NCI-H1436 treated with DMSO at 0.1 percent for 48 hours (cell line): ENCODE data around the gene ESR2.
"Not testable (repeated sequence)": the region's sequence is repeated elsewhere in the genome, so short reads cannot be mapped to it uniquely, and the experiment has no call there.

ENCODE experiments used
- DNase-seq: peaks from one replicate; lab custom pipeline; 2025; lab: John Stamatoyannopoulos, UW

The ESR2 gene

DNA sequence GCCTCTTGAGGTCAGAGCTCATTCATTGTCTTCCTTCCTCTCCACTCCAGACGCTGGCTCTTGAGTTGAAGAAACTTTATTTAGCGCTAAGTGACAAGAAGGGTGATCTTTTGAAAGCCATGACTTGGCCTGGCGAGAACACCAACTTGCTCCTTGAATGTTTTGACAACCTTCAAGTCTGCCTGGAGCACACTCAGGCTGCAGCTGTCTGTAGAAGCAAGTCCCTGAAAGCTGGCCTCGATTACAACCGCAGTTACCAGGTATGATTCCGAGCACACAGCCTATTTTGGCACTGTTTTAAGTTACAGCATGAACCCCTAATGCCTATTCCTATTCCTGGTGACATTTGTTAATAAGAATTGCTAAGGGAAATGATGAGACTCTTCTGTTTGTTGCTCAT is 167.6 kb downstream of the ESR2 start:
- no peak for DNase-seq

DNA sequence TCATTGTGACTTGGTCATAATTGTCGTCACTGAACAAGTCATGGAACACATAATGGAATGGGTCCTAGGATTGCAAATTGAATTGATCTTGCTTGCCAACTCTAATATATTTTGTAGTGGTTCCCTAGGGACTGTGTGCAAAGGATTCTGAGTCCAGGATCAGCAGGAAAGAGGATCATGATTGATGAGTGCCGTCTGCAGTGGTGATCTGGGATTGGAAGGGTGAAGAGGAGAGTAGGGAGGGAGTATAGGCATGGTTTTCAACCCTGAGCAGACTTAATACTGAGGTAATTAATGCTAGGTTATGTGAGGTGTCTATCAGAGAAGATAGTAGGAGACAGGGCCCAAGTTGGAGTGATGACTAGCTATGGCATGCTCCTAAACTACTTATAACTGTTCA is 168.9 kb downstream of the ESR2 start:
- no peak for DNase-seq

DNA sequence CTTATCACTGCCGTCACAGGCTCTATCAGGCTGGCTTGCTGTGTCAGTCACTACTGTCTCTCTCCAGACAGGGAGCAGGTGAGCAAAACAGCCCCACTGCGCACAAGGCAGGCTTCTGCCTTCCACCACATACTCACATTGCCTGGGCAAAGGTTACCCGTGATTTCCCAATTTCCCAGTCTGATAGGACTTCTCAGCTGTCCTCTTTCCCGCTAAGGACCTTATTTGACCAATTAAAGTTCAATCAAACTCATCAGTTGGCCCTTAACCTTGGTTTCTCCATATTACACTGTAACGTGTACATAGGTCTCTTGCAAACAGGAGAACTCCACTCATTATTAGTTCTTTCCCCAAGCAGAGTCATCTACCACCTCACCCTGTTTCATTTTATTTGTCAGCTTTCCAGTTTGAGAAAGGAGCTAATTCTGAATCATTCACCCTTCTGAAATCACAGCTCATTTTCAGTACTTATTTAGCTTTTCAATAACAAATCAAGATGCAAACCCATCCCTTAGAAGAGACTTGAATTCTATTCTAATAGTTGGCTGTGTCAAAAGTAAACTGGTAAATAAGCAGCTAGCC is 170.8 kb downstream of the ESR2 start:
- no peak for DNase-seq

DNA sequence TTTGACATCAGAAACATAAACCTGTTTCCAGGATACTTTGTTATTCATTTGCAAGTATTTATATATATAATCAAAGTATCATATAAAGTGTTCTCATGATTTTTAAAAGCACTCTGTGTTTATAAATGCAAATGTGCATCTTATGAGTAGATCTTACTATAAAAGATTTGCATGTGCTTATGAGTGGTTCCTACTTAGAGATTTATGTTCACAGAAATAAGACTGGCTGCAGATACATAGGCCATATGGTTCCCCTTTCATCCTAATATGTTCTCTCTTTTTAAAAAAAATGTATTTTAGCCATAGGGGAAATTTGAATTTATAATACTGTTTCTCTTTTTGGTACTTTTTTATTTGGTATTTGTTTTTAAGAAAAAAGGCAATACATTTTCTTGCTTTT is 174.2 kb downstream of the ESR2 start:
- DNase-seq, result no peak

DNA sequence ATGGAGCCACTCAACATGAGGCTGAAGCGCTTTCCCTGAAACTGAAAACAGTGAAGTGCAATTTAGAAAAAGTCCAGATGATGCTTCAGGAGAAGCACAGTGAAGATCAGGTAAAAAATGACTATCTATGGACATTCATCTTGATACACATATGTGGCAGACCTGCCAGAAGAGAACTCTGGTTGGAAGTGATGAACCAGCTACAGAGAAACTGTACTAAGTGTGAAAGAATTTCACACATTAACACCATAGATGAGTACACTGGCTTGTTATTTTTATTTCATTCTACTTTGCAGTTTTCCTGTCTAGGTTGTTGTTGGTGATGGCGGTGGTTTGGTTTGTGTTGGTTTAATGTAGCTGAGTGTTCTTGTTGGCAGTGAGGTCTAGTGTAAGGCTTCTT is 174.7 kb downstream of the ESR2 start:
- no peak for DNase-seq

DNA sequence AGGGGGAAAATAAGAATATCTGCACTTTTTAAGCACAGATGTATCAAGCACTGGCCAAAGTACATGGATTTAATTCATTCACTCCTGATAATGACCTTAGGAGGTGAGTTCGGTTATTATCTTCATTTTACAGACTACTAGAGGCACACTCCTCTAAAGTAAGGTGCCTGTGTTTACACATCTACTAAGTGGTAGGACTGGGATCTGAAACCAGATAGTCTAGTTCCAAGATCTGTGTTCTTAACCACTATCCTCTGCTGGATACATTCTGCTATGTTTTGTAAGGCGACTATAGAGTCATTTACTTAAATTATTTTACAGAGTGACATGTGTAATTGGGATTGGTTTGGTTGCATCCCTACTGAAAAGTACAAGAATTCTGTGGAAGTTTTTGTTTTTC is 175.3 kb downstream of the ESR2 start:
- no peak for DNase-seq

DNA sequence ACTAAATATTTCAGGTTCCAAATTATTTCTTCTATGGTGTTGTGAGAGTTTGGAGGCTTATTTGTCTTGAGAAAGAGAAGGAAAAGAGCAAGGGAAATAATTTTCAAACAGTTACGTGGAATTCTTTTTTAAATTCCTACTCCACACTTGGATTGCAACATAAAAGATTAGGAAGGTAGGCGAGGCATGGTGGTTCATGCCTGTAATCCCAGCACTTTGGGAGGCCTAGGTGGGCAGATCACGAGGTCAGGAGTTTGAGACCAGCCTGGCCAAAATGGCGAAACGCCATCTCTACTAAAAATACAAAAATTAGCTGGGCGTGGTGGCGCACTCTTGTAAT is 175.8 kb downstream of the ESR2 start:
- DNase-seq, result not testable (repeated sequence)

DNA sequence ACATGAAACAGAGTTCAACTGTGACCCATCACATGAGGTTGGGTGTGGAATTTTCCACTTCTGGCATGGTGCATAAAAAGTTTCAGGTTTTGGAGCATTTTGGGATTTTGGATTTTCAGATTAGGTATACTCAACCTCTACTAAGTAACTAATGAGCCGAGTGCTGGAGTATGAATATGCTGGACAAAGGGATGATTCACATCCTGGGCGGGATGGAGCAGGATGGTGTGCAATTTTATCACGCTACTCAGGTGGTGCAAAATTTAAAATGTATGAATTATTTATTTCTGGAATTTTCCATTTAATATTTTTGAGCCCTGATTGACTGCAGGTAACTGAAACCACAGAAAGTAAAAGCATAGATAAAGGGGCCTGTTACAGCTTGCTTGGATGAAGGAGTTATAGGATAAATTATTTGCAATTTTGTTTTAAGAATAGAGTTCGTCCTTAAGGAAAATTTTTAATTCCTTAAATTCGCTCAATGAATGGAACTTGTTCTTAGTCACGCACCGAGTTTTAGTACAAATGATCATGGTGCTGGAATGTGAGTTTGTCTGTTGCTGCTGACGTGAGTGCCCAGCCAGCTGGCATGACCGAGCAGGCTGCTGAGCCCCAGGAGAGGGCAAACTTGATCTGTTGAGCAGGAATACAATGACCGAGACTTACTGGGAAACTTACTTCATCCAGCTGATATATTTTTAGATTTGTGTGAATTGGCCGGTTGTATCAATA is 176.3 kb downstream of the ESR2 start:
- DNase-seq, result no peak

DNA sequence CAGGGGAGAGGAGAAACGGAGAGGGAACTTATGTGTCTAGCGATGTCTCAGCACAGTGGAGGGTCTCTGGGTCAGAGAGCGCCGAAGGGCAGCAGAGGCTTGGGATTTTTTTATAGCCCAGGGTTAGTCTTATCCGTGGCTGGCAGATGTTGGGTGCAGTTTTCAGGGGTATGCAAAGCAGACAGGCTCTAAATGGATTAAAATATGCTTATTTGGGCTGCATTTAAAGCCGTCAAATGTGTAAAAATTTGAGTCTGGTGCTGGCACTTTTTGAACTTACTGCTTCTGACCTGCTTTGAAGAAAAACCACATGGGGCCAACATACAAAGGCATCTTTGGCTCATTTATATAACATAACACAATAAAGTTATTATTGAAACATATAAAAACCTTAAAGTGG is 178.8 kb downstream of the ESR2 start:
- no peak for DNase-seq

DNA sequence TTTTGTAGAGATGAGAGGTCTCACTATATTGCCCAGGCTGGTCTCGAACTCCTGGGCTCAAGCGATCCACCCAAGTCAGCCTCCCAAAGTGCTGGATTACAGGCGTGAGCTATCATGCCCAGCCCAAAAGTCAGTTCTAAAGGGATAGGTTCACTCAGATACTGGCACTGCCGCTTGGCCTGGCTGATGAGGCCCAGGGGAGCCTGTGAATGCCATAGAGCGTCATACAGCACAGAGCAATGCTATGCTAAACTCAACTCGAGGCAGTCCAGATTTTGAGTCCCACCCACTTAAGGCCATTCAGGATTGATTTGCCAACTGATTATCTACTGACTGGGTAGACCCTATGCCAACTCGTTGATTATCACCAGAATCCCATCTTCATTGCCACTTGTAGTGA is 179.4 kb downstream of the ESR2 start:
- DNase-seq, result no peak

DNA sequence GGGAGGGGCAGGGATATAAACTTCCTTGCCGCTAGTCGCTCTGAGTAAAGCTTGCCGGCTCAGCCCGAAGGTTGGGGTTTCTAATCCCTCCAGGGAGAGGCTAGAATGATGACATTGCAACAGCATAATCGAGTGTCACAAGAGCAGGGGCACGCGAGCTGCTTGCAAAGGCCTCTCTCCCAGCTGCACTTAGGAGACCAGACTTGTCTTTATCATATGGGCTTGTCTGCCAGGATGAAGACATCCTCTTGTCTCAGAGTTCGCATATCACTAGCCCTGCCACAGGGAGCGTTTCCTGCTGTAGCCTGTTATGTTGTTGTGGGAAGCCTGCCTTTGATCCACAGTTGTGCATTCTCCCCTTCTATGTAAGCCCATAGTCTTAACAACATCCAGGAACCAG is 180.0 kb downstream of the ESR2 start:
- no peak for DNase-seq

DNA sequence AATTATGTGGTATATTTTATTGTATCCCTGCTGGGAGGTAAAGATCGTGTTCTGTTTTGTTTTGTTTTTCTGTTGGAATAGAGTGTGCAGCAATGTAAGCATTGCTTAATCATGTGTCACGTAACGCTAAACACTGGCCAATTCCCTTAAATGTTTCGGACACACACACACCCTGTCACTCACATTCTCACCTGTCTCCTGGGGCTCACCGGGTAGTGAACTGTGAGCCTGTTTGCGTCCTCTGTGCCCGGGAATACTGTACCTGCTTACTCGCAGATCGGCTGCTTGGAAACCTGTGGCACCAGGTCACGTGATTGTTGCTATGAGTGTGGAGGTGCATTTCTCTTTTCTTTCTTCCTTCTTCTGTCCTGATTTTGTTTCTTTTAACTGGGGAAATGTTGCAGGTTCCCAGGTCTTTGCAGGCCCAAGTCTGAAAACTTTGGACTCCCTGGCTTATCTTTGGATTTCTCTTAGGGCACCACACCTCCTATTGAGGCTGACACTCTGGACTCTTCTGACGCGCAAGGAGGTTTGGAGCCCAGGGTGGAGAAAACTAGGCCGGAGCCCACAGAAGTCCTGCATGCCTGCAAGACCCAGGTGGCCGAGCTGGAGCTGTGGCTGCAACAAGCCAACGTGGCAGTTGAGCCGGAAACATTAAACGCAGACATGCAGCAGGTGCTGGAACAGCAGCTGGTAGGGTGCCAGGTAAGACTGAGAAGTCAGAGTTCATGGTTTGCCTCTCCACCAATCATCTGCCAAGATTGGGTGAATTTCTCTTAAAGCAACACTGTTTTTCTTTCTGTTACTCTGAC is 181.1 kb downstream of the ESR2 start:
- DNase-seq, result peak; percentile 18

DNA sequence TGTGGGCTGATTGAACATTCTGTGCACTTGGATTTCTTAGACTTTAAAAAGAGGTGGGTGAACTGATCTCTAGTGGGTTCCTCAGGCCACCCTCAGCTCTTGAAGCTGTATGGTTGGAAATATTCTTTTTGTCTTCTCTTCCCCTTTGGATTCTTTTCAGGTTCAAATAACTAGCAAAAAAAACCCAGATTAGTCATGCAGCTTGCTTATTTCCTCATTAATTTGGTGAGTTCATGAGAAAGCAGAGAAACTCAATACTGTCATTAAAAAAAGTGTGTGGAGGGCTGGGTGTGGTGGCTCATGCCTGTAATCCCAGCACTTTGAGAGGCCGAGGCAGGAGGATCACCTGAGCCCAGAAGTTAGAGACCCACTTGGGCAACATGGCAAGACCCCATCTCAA is 183.4 kb downstream of the ESR2 start:
- no peak for DNase-seq

DNA sequence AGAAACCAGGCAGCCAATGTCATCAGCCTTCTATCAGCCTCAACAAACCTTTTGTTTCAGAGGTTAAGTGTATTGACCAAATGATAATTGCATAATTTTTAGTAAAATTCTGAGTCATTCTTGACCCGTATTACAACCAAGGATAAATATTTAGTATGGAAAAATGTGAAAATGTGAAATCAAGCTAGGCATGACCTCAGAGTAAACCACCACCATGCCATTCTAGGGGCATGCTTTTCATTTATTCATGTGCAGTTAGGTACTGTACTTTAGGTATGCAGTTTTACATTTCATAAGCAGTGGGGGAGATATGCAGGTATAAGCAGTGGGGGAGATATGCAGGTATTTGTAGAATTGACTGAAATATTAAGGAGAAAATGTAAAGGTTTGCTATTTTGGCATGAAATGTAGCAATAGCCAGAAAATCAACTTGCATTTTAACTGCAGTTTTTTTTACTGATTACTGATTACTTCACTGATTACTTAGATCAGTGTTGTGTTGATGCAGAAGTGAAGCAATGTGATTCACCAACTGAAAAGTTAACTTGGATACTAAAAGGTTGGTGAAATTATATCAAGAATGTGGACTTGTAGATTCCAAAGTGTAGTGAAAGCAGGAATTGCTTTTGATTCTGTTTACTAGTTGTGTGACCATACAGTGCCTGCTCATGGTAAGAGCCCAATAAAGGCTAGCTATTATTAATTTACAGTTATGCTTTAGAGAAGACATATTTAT is 184.2 kb downstream of the ESR2 start:
- DNase-seq, result no peak

DNA sequence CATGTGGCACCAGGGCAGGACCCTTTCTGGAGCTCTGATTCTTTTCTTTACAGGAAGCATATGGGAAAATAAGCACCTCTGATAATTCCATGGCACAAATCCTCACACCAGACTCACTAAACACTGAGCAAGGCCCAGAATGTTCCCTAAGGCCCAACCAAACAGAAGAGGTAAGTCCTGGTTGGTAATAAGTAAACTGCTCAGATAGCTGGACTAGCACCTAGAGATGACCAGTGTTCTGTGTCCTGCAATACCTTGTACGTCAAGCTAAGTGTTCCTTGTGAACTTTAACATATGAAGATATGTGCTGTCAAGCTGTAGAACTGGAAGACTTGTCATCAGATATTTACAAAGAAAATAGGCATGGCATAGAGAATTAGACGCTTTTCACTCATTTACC is 186.7 kb downstream of the ESR2 start:
- DNase-seq, result no peak

DNA sequence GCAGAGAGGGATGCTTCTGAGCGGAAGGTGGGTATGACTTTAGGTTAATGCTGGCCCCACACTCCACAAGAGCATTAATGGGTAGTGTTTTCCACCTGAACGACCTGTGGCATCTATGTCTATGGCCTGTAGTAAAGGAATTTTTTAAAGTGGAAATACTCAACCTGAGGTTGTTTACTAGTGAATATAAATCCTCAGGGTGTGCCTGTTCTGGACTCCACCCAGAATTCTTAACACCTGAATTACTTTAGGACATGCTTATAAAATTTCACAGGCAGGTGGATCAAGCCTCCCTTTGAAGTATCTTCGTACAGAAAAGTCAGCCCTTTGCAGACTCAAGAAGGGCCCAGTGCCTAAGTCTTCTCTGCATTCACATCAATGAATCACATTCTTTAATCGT is 196.1 kb downstream of the ESR2 start:
- DNase-seq, result no peak

DNA sequence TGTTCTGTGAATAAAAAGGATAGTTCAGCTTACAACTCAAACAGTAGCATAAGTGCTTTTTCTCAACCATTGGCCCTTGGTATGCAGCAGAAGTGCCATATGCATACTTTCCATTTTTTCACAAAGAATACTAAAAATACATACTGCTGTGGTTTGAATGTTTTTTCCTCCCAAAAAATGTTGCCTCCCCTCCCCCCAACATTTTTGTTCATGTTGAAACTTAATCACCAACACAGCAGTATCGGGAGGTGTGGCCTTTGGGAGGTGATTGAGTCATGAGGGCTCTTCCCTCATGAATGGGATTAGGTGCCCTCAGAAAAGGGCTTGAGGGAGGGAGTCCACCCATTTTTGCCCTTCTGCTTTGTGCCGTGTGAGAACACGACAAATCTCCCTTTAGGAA is 198.6 kb downstream of the ESR2 start:
- no peak for DNase-seq

DNA sequence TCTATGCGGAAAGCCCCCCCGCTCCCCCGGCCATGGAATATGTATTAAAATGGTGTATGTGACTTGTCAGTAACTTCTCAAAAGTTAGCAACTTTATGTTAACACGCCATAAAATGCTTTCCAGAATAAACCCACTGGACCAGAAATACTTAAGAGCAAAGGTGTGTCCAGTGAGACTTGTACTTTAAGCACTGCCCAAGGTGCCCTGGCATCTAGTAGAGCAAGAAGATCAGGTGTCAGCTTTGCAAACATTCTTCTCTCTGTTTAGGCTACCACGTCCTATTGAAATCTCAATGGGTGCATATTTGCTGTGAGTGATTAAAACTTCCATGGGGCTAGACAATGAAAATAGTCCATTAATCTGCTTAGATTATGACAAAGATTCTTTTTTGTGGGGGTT is 201.2 kb downstream of the ESR2 start:
- no peak for DNase-seq

DNA sequence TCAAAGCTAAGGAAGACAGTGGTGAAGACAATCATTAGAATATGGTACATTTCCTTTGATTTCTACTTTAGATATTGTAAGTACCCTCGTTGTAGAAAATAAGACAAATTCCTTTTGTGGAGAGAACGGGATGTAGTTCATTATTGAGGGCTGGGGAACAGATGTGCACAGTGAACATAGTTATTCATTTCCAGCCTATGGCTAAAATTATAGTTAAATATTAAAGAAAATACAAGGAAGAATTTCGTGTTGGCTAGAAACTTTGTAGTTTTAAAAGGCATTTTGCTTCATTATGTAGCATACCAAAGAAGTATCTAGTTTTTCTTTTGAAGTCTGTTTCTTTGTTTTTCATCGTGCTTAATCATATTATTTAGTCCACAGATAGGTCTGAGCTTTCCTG is 201.8 kb downstream of the ESR2 start:
- DNase-seq, result no peak

DNA sequence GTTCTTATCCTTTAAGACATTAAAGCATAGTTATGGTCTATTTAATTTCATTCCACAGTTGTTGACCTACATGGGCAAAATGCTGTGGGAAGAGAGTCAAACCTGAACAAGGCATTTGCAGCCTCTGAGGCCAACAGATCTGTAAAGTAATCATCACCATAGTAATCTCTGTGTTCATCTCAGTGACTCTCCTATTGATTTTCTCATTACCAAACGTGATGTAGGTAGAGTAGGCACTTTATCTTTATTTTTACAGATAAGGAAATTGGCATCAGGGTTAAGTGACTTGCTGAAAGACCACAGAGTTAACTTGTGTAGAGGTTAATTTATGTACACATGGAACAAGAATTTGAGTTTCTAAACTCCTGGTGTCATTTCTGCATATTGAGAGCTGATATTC is 203.0 kb downstream of the ESR2 start:
- no peak for DNase-seq

DNA sequence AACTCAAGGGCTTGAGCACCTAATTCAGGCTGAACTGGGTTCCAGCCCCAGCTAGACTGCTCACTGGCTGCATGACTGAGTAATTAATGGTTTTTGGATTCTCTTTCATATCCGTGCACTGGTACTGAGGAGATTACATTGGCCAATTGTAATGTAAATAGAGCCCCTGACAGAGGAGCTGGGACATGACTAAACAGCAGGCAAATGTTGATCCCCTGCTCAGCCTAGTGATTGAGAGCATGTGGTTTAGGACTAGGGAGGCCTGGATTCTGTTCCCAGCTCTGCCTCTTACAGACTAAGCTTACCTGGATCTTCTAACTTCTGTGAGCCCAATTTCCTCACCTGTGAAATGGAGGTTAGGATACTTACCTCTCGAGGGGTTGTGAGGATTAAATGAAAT is 204.3 kb downstream of the ESR2 start:
- no peak for DNase-seq

DNA sequence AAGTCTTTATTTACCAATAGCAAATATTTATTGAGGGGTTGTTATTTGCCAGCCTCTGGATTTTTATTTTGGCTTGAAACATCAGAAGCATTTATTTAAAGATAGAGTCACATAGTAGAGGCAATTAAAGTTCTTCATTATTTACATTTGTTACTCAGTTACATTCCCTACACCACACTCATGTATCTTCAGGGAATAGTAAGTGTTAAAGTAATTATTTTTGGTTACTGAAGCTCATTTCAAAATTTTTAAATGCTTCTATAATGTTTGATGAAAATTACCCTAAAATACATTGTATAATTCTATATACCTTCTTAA is 205.6 kb downstream of the ESR2 start:
- no peak for DNase-seq

DNA sequence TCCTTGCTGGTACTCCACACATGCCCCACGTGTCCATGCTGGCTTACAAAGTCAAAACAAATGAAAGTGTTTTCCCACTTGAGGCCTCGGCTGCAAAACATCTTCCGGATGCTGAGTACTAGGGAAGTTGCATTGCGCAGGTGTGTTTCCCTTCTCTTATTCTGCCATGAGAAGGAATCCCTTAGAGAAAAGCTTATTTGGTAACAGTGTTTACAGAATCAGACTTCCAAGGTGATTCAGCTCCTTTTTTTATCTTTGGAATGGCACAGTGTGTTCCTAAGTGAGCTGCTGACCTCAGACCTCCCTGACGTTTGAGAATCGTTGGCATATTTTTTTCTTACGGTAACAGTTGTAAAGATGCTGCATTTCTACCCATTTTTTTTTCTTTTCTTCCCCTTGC is 211.3 kb downstream of the ESR2 start:
- no peak for DNase-seq
